HEK293 (cell line): Measurements from ENCODE around the gene NTRK3.

Experiments
- CTCF ChIA-PET: fragments of 350-600 bp; formaldehyde crosslinking; extraction: SDS; loops from one replicate; lab custom pipeline; 2021; ENCODE audit warnings: antibody characterized with exemption; lab: Yijun Ruan, JAX
- POLR2A ChIA-PET: fragments of 300-600 bp; formaldehyde crosslinking; extraction: SDS; loops from one replicate; lab custom pipeline; 2020; ENCODE audit warnings: antibody characterized with exemption, inconsistent platforms; lab: Yijun Ruan, JAX
- H3K27ac ChIP-seq: fragments of 200-500 bp; sonication (Bioruptor generic); 2 replicates; pipeline ENCODE4 v1.5.1; 2014; ENCODE audit warnings: low read depth, low read length, control low read depth, inconsistent platforms; ENCODE audit errors: extremely low read depth
- H3K36me3 ChIP-seq, 2 experiments: fragments of 200-500 bp in 1 of 2; sonication (Bioruptor generic) in 1 of 2; 1 replicate in 1 of 2; 2 replicates in 1 of 2; pipeline ENCODE4 v1.5.1; 2014 to 2017; ENCODE audit warnings: inconsistent platforms in 2 of 2, low read length in 2 of 2; ENCODE audit not compliant: control insufficient read depth in 2 of 2, insufficient read depth in 1 of 2
- H3K4me1 ChIP-seq: fragments of 200-500 bp; sonication (Bioruptor generic); 2 replicates; pipeline ENCODE4 v1.5.1; 2014; ENCODE audit warnings: mild to moderate bottlenecking, low read length, inconsistent platforms; ENCODE audit not compliant: control insufficient read depth, insufficient read depth
- H3K4me3 ChIP-seq: 2 replicates; pipeline ENCODE4 v1.5.1; 2011; ENCODE audit warnings: low read depth, mild to moderate bottlenecking, control low read depth, low read length, moderate library complexity
- H3K9me3 ChIP-seq: fragments of 200-500 bp; sonication (Bioruptor generic); 2 replicates; pipeline ENCODE4 v1.5.1; 2014; ENCODE audit warnings: low read depth, low read length, inconsistent platforms; ENCODE audit not compliant: control insufficient read depth, insufficient read depth
- BCL11B ChIP-seq: fragments of 450-650 bp; formaldehyde crosslinking; IDR thresholded peaks from 2 replicates; pipeline ENCODE4 v1.5.1; 2016; ENCODE audit warnings: low read depth, missing biosample characterization, missing genetic modification characterization
- FEZF1 ChIP-seq: fragments of 450-650 bp; formaldehyde crosslinking; IDR thresholded peaks from 2 replicates; pipeline ENCODE4 v1.5.1; 2016; ENCODE audit warnings: missing biosample characterization, missing genetic modification characterization
- GLIS1 ChIP-seq: fragments of 450-650 bp; formaldehyde crosslinking; IDR thresholded peaks from 2 replicates; pipeline ENCODE4 v1.5.1; 2016; ENCODE audit warnings: missing biosample characterization, missing genetic modification characterization
- KLF1 ChIP-seq: fragments of 450-650 bp; formaldehyde crosslinking; IDR thresholded peaks from 2 replicates; pipeline ENCODE4 v1.5.1; 2016; ENCODE audit warnings: missing biosample characterization, missing genetic modification characterization
- MZF1 ChIP-seq: fragments of 450-650 bp; formaldehyde crosslinking; IDR thresholded peaks from 2 replicates; pipeline ENCODE4 v1.5.1; 2017; ENCODE audit warnings: missing biosample characterization, missing genetic modification characterization, borderline replicate concordance
- SP3 ChIP-seq: fragments of 450-650 bp; formaldehyde crosslinking; IDR thresholded peaks from 2 replicates; pipeline ENCODE4 v1.5.1; 2016; ENCODE audit warnings: missing biosample characterization, missing genetic modification characterization
- ZNF121 ChIP-seq: fragments of 450-650 bp; formaldehyde crosslinking; IDR thresholded peaks from 2 replicates; pipeline ENCODE4 v1.5.1; 2016; ENCODE audit warnings: missing biosample characterization, missing genetic modification characterization
- ZNF138 ChIP-seq: fragments of 450-650 bp; formaldehyde crosslinking; IDR thresholded peaks from 2 replicates; pipeline ENCODE4 v1.5.1; 2016; ENCODE audit warnings: missing biosample characterization, missing genetic modification characterization, borderline replicate concordance
- ZNF155 ChIP-seq: fragments of 450-650 bp; formaldehyde crosslinking; IDR thresholded peaks from 2 replicates; pipeline ENCODE4 v1.5.1; 2016; ENCODE audit warnings: missing biosample characterization, missing genetic modification characterization
- ZNF248 ChIP-seq: fragments of 450-650 bp; formaldehyde crosslinking; IDR thresholded peaks from 2 replicates; pipeline ENCODE4 v1.5.1; 2017; ENCODE audit warnings: missing biosample characterization, missing genetic modification characterization
- ZNF266 ChIP-seq: fragments of 450-650 bp; formaldehyde crosslinking; IDR thresholded peaks from 2 replicates; pipeline ENCODE4 v1.5.1; 2016; ENCODE audit warnings: missing biosample characterization, missing genetic modification characterization, low read depth
- ZNF311 ChIP-seq: fragments of 450-650 bp; formaldehyde crosslinking; IDR thresholded peaks from 2 replicates; pipeline ENCODE4 v1.5.1; 2017; ENCODE audit warnings: missing biosample characterization, missing genetic modification characterization, borderline replicate concordance
- ZNF391 ChIP-seq: fragments of 450-650 bp; formaldehyde crosslinking; IDR thresholded peaks from 2 replicates; pipeline ENCODE4 v1.5.1; 2016; ENCODE audit warnings: low read depth, missing biosample characterization, missing genetic modification characterization, borderline replicate concordance
- ZNF398 ChIP-seq: fragments of 450-650 bp; formaldehyde crosslinking; IDR thresholded peaks from 2 replicates; pipeline ENCODE4 v1.5.1; 2017; ENCODE audit warnings: missing biosample characterization, missing genetic modification characterization
- ZNF404 ChIP-seq: fragments of 450-650 bp; formaldehyde crosslinking; IDR thresholded peaks from 2 replicates; pipeline ENCODE4 v1.5.1; 2017; ENCODE audit warnings: missing biosample characterization, missing genetic modification characterization
- ZNF654 ChIP-seq: fragments of 450-650 bp; formaldehyde crosslinking; IDR thresholded peaks from 2 replicates; pipeline ENCODE4 v1.5.1; 2016; ENCODE audit warnings: low read depth, missing biosample characterization, missing genetic modification characterization
- ZNF776 ChIP-seq: fragments of 450-650 bp; formaldehyde crosslinking; IDR thresholded peaks from 2 replicates; pipeline ENCODE4 v1.5.0; 2017; ENCODE audit warnings: missing biosample characterization, missing genetic modification characterization, borderline replicate concordance
- ZNF785 ChIP-seq: fragments of 450-650 bp; formaldehyde crosslinking; IDR thresholded peaks from 2 replicates; pipeline ENCODE4 v1.5.1; 2016; ENCODE audit warnings: missing biosample characterization, missing genetic modification characterization
- ZSCAN23 ChIP-seq: fragments of 450-650 bp; formaldehyde crosslinking; IDR thresholded peaks from 2 replicates; pipeline ENCODE4 v1.5.1; 2016; ENCODE audit warnings: missing biosample characterization, missing genetic modification characterization
- TF ChIP-seq, protein P1 (sequence below): fragments of 450-650 bp; formaldehyde crosslinking; IDR thresholded peaks from 2 replicates; pipeline ENCODE4 v1.5.1; 2016; ENCODE audit warnings: missing biosample characterization, missing genetic modification characterization, borderline replicate concordance

Gene NTRK3

GRCh38 chr15:88243895-88244787 is 12.4 kb downstream of the NTRK3 start:
- CTCF ChIA-PET, result interaction anchor here (0.6 to 10.1 kb wide), 55 partner anchors 9 to 1633 kb away, joined by 3 to 182 read pairs (median 4); no protein-coding TSS in a partner anchor
- no peak for TF ChIP-seq KLF1 (tag by site-specific recombination)
- 0 out of 2 replicates have a peak, but pooled peaks have one; percentile 3 for TF ChIP-seq ZNF654 (tag by site-specific recombination)
- TF ChIP-seq GLIS1, result 0 out of 2 replicates have a peak, but pooled peaks have one; percentile 8

DNA sequence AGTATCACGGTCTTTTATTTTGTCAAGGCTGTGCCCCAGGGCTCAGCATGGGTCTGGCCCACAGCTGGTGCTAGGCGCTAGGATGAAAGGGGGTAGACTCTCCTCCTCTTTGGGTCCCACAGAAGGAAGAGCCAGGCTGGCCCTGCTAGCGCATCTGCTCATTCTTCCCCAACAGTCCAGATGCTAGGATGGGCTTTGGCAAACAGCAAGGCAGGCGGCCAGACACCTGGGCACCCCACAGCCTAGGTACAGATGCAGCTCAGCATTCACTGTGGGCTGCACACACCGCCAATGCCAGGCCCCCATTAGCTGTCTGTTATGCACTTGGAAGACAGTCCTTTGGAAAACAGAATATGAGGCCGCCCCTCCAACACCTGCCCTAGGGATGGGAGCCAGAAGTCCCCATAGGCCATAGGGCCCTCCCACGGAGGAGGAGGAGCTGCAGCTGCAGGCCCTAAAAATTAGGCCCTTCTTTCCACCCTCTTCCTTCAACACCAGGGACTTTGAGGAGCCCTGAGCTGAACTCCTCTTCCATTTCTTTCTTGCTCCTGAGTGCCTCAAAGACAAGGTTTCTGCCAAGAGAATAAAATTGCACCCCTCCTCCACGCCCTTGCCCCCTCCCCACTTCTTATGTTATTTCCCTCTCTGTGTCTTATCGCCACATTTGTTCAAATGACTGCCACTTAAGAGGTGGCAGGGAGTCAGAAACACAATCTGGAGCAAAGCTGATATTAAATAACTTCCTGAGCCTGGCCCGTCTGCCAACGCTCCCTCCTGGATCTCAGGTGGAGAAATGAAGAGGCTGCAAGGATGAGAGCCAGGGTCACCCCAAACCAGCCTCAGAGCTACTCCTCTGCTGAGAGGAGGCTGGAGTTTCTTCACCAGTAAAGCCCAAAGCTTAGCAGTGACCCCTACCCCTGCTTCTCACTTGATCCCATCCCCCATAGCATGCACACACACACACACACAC is 13.7 kb downstream of the NTRK3 start:
- Histone ChIP-seq H3K27ac (no peak overlapping the region), H3K4me3 (no peak overlapping the region), H3K4me1 (no peaks in the 10 kb centered on the region), H3K36me3 (no peaks in the 10 kb centered on the region), H3K9me3 (no peaks in the 10 kb centered on the region)
- ChIA-PET CTCF (interaction anchor here (0.5 to 10.1 kb wide), 20 partner anchors 8 to 1457 kb away, joined by 3 to 182 read pairs (median 4); no protein-coding TSS in a partner anchor), POLR2A (no interaction called here)
- no peak for TF ChIP-seq ZNF391 (tag by site-specific recombination)
- TF ChIP-seq ZNF121 (tag by site-specific recombination), result no peak
- TF ChIP-seq ZNF398 (tag by site-specific recombination), result no peak
- TF ChIP-seq SP3 (tag by site-specific recombination), result no peak
- no peak for TF ChIP-seq ZNF311 (tag by site-specific recombination)
- no peak for TF ChIP-seq MZF1 (tag by site-specific recombination)
- TF ChIP-seq ZSCAN23 (tag by site-specific recombination), result no peak
- TF ChIP-seq ZNF404 (tag by site-specific recombination), result no peak
- no peak for TF ChIP-seq FEZF1 (tag by site-specific recombination)

More at GRCh38 chr15:88243895-88244787, 12.4 kb downstream of the NTRK3 start:
- no peak overlapping the region for H3K4me3 ChIP-seq
- POLR2A ChIA-PET, result no interaction called here
- no peaks in the 10 kb centered on the region for H3K9me3 ChIP-seq
- H3K27ac ChIP-seq, result no peak overlapping the region
- no peaks in the 10 kb centered on the region for H3K36me3 ChIP-seq
- no peaks in the 10 kb centered on the region for H3K4me1 ChIP-seq

- Histone ChIP-seq H3K9me3 (no peaks in the 10 kb centered on the region), H3K4me1 (no peaks in the 10 kb centered on the region), H3K27ac (no peak overlapping the region), H3K36me3 (no peaks in the 10 kb centered on the region), H3K4me3 (no peak overlapping the region)
- POLR2A ChIA-PET, result no interaction called here
- CTCF ChIA-PET, result interaction anchor here (0.5 to 10.1 kb wide), 5 partner anchors 11 to 552 kb away, joined by 3 to 182 read pairs (median 5); no protein-coding TSS in a partner anchor
- TF ChIP-seq ZNF776 (tag by site-specific recombination) (no peak), ZNF785 (tag by site-specific recombination) (no peak), ZNF266 (tag by site-specific recombination) (no peak), BCL11B (tag by site-specific recombination) (no peak), ZNF138 (tag by site-specific recombination) (no peak), ZNF248 (tag by site-specific recombination) (no peak), ZNF155 (tag by site-specific recombination) (no peak)
- TF ChIP-seq, protein P1, sequence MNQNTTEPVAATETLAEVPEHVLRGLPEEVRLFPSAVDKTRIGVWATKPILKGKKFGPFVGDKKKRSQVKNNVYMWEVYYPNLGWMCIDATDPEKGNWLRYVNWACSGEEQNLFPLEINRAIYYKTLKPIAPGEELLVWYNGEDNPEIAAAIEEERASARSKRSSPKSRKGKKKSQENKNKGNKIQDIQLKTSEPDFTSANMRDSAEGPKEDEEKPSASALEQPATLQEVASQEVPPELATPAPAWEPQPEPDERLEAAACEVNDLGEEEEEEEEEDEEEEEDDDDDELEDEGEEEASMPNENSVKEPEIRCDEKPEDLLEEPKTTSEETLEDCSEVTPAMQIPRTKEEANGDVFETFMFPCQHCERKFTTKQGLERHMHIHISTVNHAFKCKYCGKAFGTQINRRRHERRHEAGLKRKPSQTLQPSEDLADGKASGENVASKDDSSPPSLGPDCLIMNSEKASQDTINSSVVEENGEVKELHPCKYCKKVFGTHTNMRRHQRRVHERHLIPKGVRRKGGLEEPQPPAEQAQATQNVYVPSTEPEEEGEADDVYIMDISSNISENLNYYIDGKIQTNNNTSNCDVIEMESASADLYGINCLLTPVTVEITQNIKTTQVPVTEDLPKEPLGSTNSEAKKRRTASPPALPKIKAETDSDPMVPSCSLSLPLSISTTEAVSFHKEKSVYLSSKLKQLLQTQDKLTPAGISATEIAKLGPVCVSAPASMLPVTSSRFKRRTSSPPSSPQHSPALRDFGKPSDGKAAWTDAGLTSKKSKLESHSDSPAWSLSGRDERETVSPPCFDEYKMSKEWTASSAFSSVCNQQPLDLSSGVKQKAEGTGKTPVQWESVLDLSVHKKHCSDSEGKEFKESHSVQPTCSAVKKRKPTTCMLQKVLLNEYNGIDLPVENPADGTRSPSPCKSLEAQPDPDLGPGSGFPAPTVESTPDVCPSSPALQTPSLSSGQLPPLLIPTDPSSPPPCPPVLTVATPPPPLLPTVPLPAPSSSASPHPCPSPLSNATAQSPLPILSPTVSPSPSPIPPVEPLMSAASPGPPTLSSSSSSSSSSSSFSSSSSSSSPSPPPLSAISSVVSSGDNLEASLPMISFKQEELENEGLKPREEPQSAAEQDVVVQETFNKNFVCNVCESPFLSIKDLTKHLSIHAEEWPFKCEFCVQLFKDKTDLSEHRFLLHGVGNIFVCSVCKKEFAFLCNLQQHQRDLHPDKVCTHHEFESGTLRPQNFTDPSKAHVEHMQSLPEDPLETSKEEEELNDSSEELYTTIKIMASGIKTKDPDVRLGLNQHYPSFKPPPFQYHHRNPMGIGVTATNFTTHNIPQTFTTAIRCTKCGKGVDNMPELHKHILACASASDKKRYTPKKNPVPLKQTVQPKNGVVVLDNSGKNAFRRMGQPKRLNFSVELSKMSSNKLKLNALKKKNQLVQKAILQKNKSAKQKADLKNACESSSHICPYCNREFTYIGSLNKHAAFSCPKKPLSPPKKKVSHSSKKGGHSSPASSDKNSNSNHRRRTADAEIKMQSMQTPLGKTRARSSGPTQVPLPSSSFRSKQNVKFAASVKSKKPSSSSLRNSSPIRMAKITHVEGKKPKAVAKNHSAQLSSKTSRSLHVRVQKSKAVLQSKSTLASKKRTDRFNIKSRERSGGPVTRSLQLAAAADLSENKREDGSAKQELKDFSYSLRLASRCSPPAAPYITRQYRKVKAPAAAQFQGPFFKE (tag by site-specific recombination), result no peak
These were observed 15.1 kb downstream of the NTRK3 start for GRCh38 chr15:88241461-88241860.
